Measurements from ENCODE around the gene DGKB.

The DGKB gene

GRCh38 chr7:14137676-14138075, 764.9 kb downstream of the DGKB start:
- no peak for DNase-seq (ENCODE audit: low read depth, low spot score)

GRCh38 chr7:14133752-14134151, 768.8 kb downstream of the DGKB start:
- DNase-seq (ENCODE audit: low read depth, low spot score), result no peak

GRCh38 chr7:14125998-14126397, 776.6 kb downstream of the DGKB start:
- peak; percentile 70 for DNase-seq (ENCODE audit: low read depth, low spot score)

GRCh38 chr7:14124716-14125115, 777.8 kb downstream of the DGKB start:
- no peak for DNase-seq (ENCODE audit: low read depth, low spot score)

GRCh38 chr7:14123923-14124322, 778.6 kb downstream of the DGKB start:
- no peak for DNase-seq (ENCODE audit: low read depth, low spot score)

- DNase-seq (ENCODE audit: low read depth, low spot score), result no peak
Measured at GRCh38 chr7:14115701-14116100, 786.9 kb downstream of the DGKB start.

- no peak for DNase-seq (ENCODE audit: low read depth, low spot score)
Measured at GRCh38 chr7:14104861-14105260, 797.7 kb downstream of the DGKB start.

- no peak for DNase-seq (ENCODE audit: low read depth, low spot score)
Measured at GRCh38 chr7:14096159-14096558, 806.4 kb downstream of the DGKB start.

GRCh38 chr7:14095233-14095950, 807.2 kb downstream of the DGKB start:
- DNase-seq (ENCODE audit: low read depth, low spot score), result no peak
